HuH-7.5 (cell line): Measurements from ENCODE around the gene ATG9A.

Experiments used
- DNase-seq: peaks from one replicate; pipeline ENCODE4 v3.0.0; 2011; ENCODE audit warnings: low spot score

The ATG9A gene

DNA sequence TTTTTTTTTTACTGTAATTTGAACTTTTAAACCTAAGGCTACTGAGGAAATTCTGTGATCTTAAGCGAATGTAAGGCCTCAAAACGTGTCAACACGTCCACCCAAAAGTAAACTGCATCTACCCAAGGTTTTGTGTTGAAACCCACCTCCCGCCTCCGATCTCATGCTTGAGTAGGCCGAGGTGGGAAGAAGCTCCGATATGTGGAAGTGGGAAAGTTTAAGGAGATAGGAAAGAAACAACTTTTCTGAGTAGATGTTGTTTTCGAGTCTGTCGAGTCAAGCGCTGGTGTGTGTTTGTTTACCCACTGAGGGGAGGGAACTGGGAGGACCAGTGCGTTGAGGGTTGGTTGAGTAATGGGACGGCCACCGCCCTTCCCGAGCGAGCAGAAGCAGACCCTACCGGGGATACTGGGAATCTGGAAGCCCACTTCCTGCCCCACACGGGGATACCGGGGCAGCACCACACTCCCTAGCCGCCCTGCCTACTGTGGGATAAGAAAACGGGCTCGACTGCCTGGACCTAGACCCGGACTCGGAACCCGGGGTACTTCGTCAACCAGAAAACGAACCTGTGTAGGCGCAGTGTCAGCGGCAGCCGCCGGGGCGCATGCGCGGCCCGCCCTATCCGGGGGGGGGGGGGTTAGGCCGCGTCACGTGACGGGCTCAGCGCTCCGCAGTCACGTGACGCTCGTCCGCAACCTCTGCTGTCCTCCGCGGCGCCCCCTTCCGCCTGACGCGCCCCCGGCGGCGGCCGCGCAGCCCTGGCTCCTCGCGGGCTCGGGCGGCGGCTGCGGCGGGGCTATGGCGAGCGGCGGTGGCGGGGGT, 51.7 kb downstream of the ATG9A start, which contains the start of gene RETREG2:
Gene RETREG2, plus strand, starts transcription at position 724 of the 825 bp plus-strand sequence. Its CDS starts 78 bp downstream, at position 802.
- peak; percentile 95 for DNase-seq

DNA sequence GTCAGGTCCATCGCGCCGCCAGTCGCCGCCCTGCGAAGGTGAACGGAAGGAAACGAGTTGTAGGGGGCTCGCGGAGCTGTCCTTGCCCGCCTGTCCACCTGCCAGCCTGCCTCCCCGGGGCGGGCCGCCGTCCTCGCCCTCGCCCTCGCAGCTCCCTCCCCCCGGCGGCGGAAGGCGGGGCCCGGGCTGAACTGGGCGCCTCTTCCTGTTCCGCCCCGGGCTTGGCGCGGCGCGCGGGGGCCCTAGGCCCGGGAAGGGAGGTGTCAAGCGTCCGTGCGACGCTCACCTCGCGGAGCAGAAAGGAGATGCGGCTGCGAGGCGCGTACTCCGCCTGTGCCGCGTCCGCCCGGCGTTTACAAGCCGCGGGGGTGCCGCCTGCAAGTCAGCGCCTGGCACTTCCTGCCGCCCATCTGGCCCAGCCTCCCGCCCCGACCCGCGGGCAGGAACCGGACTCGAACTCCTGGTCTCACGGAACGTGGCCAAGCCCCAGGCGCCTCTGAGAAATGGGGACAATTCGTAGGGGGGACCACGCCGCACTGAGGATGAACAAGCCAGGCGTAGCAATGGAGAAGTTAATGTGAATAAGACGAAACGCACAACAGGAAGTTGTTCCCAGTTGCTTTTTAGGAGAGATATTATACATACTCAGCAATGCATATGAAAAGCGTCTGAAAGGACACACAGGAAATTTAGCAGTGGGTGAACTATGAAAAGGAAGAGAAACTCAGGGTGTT, 52.5 kb downstream of the ATG9A start, which contains the start of gene CNPPD1:
Gene CNPPD1, minus strand, starts transcription at position 108 of the 734 bp plus-strand sequence. Its CDS starts 97 bp downstream, at position 11.
- peak; percentile 78 for DNase-seq

DNA sequence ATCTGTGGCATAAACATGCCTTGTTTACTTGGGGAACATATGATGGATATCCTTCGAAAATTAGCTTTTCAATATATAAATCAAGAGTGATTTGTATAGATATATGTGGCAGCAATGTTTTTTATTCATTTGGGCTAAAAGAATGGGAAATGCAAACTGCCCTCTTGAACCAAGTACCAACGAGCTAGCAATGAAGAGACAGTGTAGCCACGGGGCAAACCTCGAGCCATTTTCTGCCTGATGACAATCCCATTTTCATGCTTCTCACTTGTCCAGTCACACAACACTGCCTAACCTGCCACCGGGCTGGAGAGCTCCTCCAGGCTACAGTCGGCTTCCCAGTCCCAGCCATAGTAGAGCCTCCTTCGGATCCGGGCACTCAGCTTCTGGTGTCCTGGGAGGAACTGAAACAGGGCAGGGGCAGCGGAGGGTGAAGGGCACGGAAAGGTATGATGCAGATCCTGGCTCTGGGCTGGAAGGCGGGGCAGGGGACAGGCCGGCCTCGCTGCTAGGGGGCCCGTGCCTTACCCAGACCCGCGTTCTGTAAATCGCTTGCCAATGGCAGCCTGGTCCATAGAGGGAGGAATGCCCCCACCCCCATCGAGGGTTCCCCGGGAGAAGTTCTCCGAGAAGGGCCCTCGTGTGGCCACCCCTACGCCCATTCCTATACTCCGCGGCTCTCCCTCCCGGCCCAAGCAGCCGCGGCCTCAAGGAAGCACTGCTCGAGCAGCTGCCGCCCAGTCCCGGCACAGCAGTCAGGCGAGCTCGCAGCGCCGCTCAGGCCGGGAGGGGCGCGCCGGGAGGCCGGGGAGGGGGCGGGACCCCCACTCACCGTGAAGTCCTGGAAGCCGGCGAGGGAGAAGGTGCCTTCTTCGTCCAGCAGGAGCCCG, 53.3 kb downstream of the ATG9A start:
- DNase-seq: no peak

DNA sequence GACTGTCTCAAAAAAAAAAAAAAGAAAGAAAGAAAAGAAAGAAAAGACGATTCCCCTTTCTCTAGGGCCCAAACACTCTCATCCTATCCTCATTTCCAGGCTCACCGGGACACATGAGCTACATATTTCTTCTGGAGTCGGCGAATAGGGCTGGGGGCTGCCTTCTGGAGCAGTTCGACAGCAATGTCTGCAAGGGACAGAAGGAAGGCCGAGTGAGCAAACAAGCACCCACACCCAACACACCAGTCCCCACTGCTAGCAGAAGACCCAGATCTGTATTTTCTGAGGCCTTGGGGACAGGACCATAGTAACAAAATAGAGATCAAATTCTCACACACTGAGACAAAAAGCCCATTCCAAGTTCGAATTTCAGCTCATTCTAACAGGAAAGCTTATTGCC, 54.0 kb downstream of the ATG9A start:
- no peak for DNase-seq

DNA sequence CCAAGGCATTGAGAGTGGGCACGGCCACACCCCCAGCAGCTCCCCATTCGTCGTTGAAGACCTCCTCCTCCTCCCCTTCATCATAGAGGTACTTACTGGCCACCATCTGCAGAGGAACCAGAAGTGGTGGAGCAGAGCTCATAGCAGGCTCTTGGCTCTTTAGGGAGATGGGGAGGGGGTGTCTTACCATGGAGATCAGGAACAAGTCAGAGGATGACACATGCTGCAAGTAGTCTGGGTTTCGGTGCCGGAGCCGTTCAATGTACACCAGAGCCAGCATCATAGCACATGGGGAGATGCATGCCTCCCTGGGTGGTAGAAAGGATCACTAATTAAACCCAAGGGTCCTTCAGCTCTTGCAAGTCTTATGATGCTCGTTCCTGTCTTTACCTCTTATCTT, 54.6 kb downstream of the ATG9A start:
- no peak for DNase-seq

GRCh38 chr2:219174146-219174545, 55.3 kb downstream of the ATG9A start:
- no peak for DNase-seq

DNA sequence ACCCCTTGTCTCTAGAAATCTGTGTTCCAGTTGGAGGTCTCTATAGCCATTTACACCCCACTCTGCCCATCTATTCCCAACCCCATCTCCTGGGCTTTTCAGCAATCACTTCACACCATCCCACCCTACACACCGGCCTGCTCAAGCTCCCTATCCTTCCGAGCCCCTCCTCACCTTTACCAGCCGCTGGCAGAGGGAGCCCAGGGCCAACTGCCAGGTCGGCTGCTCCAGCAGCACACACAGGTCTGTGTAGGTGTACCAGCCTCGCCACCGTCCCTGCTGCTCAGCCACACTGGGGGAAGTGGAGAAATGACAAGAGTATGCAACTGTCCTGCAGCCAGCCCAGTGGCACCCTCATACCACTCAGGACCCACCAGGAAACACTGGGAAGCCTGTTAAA, 56.3 kb downstream of the ATG9A start:
- no peak for DNase-seq

- no peak for DNase-seq
These were observed 56.9 kb downstream of the ATG9A start for GRCh38 chr2:219172231-219173154.

- peak; percentile 70 for DNase-seq
These were observed 58.2 kb downstream of the ATG9A start for GRCh38 chr2:219171231-219171651.

- DNase-seq: no peak
These were observed 59.3 kb downstream of the ATG9A start, which contains the start of gene SLC23A3 for GRCh38 chr2:219169930-219170654. SLC23A3 (minus strand) TSS chr2:219170029; CDS start chr2:219169984, 45 bp downstream.
